Activated naive CD4-positive, alpha-beta T cell treated with anti-CD3 and anti-CD28 coated beads, Interleukin-2, amount 50 U/mL, for 72 hours (primary cell): ENCODE measurements around the gene WSB2. TPM values are rescaled to one million over a fixed set of nuclear protein-coding genes. Genes with fewer than 3 reads are reported as not detected.

ENCODE experiments used
- ATAC-seq, 2 donors: fragments of 150-1000 bp; cut with Tn5 transposase; 2 replicates each; pipeline ENCODE4 v1.10.0; 2021; ENCODE audit warnings: mild to moderate bottlenecking in 2 of 2, moderate library complexity in 2 of 2
- DNase-seq, 2 donors: peaks; one replicate each; pipeline ENCODE4 v3.0.0; 2021 to 2022; ENCODE audit warnings: low spot score in 2 of 2
- H3K27ac Mint-ChIP-seq, 2 donors: one replicate each; pipeline ENCODE4 v1.8.0; 2022; ENCODE audit warnings: mild to moderate bottlenecking in 2 of 2, mixed read lengths in 2 of 2
- H3K36me3 Mint-ChIP-seq, 2 donors: one replicate each; pipeline ENCODE4 v1.8.0; 2022; ENCODE audit warnings: mixed read lengths in 2 of 2
- H3K9me3 Mint-ChIP-seq, 2 donors: one replicate each; pipeline ENCODE4 v1.8.0; 2022; ENCODE audit warnings: mixed read lengths in 2 of 2
- total RNA-seq, 2 donors: library from RNA; stranded (reverse); gene quantifications; one replicate each; pipeline ENCODE4 v1.2.3, GENCODE V29; 2022

The WSB2 gene
- total RNA-seq, 2 donors from 2014 or later = 39.7 to 61.6 TPM

DNA sequence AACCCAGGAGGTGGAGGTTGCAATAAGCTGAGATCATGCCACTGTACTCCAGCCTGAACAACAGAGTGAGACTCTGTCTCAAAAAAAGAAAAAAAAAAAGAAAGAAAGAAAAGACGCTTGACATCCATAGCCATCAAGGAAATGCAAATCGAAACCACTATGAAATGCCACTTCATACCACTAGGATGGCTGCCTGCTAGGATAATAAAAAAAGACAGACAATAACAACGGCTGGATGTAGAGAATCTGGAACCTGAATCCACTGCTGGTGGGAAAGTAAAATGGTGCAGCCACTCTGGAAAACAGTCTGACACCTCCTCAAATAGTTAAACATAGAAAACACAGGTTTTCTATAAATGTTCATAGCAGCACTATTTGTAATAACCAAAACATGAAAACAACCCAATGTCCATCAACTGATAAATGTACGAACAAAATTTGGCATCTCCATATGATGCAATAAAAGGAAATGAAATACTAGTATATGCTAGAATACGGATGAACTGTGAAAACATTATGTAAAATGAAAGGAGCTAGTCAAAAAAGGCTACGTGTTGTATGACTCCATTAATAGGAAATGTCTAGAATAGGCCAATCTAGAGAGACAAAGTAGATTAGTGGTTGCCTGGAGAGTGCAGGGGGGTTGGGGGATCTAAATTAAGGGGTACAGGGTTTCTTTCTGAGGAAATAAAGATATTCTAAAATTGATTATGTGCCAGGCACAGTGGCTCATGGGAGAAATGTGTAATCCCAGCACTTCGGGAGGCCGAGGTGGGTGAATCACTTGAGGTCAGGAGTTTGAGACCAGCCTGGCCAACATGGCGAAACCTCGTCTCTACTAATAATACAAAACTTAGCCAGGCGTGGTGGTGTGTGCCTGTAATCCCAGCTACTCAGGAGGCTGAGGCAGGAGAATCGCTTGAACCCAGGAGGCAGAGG, 9.7 kb downstream of the WSB2 start:
- ATAC-seq (peak; percentile 14 to 47), DNase-seq (no peak)
- no peaks in the 10 kb centered on the region for H3K9me3 Mint-ChIP-seq
- peaks cover 14 to 37% of the 10 kb centered on the region in 2 donors for H3K36me3 Mint-ChIP-seq
- peak overlapping the region; percentile 81 to 88 for H3K27ac Mint-ChIP-seq

DNA sequence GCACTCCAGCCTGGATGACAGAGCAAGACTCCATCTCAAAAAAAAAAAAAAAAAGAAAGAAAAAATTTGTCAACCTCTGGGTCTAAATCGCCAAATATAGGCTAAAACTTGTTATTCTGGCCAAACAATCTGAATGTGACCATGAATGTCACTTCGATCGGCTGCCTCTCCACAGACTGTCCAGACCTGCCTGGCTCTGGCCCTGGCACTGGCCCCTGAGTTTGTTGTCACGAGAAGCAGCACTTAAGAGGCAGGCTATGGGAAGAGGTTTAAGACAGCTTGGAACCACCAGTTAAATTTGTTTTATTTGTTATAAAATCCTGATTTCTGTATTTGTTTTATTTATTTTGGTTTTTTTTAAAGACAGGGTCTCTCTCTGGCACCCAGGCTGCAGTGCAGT, 14.5 kb downstream of the WSB2 start:
- Mint-ChIP-seq H3K36me3 (peaks cover 23 to 61% of the 10 kb centered on the region in 2 donors), H3K9me3 (no peaks in the 10 kb centered on the region), H3K27ac (peak overlapping the region; percentile 88 to 99)
- DNase-seq (no peak), ATAC-seq (no peak)

DNA sequence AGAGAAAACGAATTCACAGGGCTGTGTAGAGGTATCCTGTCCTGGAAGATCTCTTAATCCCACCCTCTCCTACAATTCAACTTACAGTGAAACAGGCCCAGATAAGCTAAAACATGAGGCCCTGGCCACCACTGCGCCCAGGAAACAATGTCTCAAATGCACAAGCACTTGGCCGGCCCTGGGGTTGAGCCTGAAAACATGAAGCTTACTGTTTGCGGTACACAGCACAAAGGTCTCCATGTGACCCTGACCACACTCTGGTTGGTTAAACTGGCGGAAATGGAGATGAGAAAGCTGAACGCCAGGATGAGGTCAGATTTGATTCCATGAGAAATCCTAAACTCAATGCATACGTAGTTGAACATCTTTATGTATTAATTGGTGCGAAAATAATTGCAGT, 16.4 kb downstream of the WSB2 start:
- DNase-seq (no peak), ATAC-seq (peak in 1 of 2 donors; percentile 1)
- Mint-ChIP-seq H3K27ac (peak overlapping the region; percentile 88 to 99), H3K9me3 (no peaks in the 10 kb centered on the region), H3K36me3 (peaks cover 20 to 49% of the 10 kb centered on the region in 2 donors)

DNA sequence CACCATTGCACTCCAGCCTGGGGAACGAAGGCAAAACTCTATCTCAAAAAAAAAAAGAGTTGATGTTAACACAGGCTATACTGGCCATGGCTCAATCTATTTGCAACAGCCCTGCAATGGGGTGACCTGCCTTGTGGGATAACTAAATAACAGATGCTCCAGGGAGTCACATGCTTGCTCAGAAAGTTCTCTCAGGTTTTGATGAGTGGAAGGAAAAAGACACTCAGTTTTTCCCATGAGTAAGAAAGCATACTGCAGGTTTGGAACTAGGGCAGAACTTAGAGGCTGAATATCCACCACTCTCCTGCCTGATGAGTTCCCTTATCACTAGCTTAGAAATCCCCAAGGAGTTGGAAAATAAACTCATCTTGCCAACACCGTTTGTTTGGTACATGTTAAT, 16.9 kb downstream of the WSB2 start:
- peak overlapping the region; percentile 88 to 99 for H3K27ac Mint-ChIP-seq
- ATAC-seq (peak; percentile 71 to 72), DNase-seq (no peak)
- no peaks in the 10 kb centered on the region for H3K9me3 Mint-ChIP-seq
- peaks cover 20 to 49% of the 10 kb centered on the region in 2 donors for H3K36me3 Mint-ChIP-seq

DNA sequence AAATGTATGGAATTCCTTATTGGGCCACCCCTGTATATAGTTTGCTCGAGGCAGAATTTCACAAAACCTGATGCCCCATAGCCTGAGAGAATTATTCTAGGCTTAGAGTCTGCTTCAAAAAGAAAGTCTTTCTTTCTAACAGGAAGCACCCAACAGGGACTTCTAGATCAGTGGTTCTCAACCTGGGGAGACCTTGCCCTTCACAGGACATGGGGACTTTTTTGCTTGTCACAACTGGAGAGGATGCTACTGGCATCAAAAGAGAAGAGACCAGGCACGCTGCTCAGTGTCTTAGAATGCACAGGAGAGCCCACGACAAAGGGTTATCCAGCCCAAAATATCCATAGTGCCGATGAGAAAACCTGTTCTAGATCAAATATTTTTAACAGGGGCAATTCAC, 18.9 kb downstream of the WSB2 start:
- no peak for ATAC-seq
- H3K36me3 Mint-ChIP-seq = peaks cover 20 to 65% of the 10 kb centered on the region in 2 donors

DNA sequence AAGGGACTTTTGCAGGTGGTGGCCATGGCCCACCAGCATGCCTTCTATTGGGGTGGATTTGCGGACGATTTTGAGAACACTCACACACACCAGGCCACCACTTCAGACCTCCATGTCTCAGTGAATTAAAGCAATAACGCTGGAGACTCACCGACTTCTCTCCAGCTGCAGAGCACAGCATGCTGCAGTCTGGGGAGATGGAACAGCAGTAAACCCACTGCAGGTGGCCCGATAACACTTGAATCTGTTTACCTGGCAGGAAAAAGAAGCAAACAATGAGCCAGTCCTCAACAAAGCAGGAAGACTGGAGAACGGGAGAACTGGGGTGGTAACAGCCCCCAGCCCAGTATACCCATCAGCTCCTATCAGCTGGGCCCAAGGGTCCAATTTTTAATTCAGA, 22.8 kb downstream of the WSB2 start:
- H3K9me3 Mint-ChIP-seq = no peaks in the 10 kb centered on the region
- DNase-seq = no peak
- H3K36me3 Mint-ChIP-seq = peaks cover 55 to 80% of the 10 kb centered on the region in 2 donors
- H3K27ac Mint-ChIP-seq = no peak overlapping the region
- ATAC-seq = no peak

More for the DNA sequence above, 18.9 kb downstream of the WSB2 start:
- Mint-ChIP-seq H3K27ac (peak overlapping the region; percentile 88 to 94), H3K9me3 (no peaks in the 10 kb centered on the region)
- DNase-seq = no peak

DNA sequence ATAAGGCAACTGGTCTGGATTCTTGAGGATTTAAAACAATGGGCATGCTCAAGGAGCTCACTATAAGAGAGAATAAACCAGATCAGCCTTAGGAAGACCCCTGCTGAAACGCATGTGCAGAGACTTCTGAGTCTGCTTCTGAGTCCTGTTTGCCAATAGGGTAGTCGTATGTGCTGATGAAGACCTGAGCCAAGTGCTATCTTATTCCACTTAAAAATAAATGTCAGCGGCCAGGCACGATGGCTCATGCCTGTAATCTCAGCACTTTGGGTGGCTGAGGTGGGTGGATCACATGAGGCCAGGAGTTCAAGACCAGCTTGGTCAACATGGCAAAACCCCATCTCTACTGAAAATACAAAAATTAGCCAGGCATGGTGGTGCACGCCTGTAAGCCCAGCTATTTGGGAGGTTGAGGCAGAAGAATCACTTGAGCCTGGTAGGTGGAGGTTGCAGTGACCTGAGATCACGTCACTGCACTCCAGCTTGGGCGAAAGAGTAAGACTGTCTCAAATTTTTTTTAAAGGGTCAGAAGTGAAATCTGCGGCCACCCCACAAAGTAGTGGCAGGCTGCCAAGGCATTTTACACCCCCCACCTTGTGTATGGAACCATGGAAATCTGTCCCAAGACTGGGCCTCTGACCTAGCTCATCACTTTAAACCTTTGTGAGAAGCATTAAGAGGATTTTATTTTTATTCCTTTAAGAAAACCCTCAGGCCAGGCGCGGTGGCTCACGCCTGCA, 24.1 kb downstream of the WSB2 start:
- H3K9me3 Mint-ChIP-seq = no peaks in the 10 kb centered on the region
- peak overlapping the region; percentile 90 to 95 for H3K27ac Mint-ChIP-seq
- DNase-seq (no peak), ATAC-seq (no peak)
- H3K36me3 Mint-ChIP-seq = peaks cover 47 to 77% of the 10 kb centered on the region in 2 donors

DNA sequence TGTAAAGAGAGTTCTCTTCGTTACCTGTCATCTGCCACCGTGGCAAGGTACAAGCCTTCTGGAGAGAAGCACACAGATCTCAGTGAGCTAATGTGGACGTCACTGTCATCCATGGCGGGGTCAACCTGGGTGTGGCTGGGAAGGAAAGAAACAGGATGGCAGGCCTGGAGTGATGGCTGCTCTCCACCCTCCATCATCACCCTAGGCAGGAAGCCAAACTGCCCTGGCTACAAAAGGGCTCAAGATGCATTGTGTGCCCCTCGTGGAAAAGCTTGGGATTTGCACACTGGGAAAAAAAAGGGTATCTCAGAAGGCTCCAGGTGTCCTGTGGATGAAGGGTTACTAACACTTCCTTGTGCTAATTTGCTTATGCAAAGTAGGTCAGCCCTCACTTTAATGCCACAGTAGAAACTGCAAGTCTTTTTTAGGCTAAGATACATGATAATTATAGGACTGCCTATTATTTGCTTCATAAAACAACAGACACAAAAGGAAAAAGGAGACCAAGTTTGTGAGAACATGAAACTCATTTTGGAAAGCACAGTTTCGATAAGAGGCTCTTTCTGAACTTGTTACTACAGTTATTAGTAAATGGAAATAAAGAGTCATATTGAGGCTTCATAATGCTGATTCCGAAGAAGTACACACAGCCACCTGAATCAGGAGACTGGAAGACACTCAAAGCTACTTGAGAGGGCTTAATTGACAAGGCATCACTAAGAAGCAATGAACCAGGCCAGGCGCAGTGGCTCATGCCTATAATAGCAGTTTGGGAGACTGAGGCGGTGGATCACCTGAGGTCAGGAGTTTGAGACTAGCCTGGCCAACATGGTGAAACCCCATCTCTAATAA, 25.6 kb downstream of the WSB2 start:
- Mint-ChIP-seq H3K27ac (peak overlapping the region; percentile 90 to 95), H3K36me3 (peaks cover 41 to 73% of the 10 kb centered on the region in 2 donors), H3K9me3 (no peaks in the 10 kb centered on the region)
- peak; percentile 88 to 89 for ATAC-seq
- DNase-seq = no peak

DNA sequence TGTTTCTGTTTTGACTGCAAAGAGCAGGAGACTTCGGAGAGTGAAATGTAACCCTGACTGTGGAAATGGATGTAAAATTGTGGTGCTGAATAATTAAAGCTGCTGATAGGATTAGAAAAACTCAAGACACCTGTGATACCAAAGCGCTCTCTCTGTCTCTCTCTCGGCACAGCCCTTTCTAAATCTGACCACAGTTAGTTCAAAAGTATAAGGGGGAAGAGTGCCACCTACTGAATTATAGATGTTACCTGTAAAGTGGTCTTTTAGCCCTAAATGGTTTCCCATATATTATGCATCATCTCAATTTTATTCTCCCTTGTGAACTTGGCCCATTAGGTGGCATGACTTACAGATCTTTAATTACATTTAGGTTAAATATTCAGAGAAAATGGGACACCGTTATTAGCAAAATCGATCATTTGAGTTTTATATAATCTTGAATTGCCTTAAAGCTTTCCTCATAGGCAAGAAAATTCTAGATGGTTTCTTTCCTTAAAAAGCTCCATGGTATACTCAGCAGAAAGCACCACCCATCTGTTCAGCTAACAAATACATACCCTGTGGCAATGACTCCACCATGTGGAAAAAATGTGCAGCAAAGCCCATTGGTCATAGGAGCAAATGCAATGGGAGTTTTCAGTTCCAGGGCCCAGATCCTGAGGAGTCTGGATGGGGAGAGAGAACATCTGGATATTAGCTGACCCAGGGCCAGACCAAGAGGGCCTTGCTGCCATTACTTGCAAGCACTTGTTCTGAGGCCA, 26.4 kb downstream of the WSB2 start:
- Mint-ChIP-seq H3K27ac (peak overlapping the region; percentile 90 to 95), H3K9me3 (no peaks in the 10 kb centered on the region), H3K36me3 (peaks cover 41 to 78% of the 10 kb centered on the region in 2 donors)
- ATAC-seq = peak in 1 of 2 donors; percentile 16
- no peak for DNase-seq

DNA sequence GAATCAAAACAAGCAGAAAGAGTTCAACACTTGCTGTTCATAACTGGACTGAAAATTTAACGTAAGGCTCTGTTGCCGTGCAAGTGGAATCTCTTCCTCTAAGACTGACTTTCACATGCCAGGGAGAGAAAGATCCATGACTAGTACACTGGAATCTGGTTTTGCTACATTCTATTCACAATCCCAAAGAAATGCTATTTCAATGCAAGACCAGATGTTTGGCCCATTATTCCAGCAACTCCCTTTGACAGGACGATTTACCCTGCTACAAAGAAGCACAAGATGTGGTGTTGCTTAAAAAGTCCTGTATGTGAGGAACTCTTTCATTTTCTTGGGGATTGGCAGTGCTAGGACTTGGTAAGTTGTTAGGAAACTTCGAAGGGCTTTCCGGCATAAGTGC, 27.1 kb downstream of the WSB2 start:
- H3K27ac Mint-ChIP-seq = peak overlapping the region; percentile 90 to 95

DNA sequence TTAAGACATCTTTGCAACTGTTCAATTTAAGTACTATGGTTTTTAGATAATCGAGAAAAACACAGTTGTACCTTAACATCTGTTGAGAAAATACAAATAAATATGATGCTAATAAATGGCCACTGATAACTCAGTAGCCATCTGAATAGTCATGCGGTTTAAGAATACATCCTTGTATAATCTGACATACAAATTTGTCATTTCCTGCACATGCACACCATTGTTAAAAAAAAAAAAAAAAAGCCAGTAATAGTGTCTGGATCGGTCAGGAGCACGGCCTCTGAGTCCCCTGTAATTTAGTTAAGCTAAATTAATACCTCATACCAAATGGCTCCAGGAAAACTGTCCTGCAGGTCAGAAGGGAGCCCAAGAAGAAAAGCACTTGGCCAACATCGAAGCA, 27.7 kb downstream of the WSB2 start:
- Mint-ChIP-seq H3K9me3 (no peaks in the 10 kb centered on the region), H3K27ac (peak overlapping the region; percentile 82 to 90), H3K36me3 (peaks cover 46 to 73% of the 10 kb centered on the region in 2 donors)
- ATAC-seq = no peak
- DNase-seq = no peak

More for the DNA sequence above, 27.1 kb downstream of the WSB2 start:
- no peak for ATAC-seq
- DNase-seq = no peak
- H3K36me3 Mint-ChIP-seq = peaks cover 44 to 76% of the 10 kb centered on the region in 2 donors
- H3K9me3 Mint-ChIP-seq = no peaks in the 10 kb centered on the region

DNA sequence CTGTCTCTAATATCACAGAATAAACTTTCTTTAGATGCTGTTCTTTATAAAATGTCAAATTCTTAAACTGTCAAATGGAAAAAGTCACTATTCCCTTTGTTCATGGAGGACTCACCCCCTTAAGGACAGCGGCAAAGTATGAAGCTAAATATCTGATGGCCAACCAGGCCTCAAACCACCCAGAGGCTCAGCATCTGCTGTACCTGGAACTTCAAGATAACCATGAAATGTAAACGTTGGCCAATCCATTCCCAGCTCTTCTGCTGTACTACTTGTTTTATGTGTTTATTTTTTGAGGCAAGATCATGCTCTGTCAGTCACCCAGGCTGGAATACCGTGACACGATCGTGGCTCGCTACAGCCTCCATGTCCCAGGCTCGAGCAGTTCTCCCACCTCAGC, 28.8 kb downstream of the WSB2 start:
- no peak for ATAC-seq
- Mint-ChIP-seq H3K36me3 (peaks cover 47 to 72% of the 10 kb centered on the region in 2 donors), H3K27ac (peak overlapping the region; percentile 14 to 44), H3K9me3 (no peaks in the 10 kb centered on the region)
- no peak for DNase-seq

DNA sequence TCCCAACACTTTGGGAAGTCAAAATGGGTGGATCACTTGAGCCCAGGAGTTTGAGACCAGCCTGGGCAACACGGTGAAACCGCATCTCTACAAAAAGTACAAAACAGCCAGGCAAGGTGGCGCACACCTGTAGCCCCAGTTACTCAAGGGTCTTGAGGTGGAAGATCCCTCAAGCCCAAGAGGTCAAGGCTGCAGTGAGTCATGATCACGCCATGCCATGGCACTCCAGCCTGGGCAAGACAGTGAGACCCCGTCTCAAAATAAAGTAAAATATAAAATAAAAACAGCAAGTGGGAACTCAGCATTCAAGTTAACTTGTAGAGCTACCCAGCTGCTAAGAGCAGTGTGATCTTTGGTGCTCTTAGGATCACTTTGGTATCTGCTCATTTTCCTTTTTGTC, 31.8 kb downstream of the WSB2 start:
- Mint-ChIP-seq H3K27ac (peak overlapping the region in 1 of 2 donors; percentile 58), H3K36me3 (peaks cover 40 to 66% of the 10 kb centered on the region in 2 donors), H3K9me3 (no peaks in the 10 kb centered on the region)
- ATAC-seq = peak in 1 of 2 donors; percentile 16
- DNase-seq = no peak

DNA sequence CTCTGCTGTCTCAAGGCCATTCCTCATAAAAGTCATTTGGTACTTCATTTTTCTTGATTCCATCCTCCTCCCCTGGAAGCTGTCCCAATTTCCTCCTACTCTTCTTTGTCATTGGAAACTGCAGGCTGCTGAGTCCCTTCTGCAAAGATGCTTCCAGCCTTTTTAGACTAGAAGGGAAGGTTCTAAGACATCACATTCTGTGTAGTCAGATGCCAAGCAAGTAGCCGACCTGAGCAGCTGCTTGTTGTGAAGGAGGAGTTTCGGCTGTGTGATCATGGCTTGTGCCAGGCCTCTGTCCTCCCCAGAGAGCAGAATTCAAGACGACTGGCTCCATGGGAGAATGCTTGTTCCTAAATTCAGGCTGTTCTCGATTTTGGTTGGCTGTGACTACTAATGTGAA, 35.8 kb downstream of the WSB2 start:
- H3K9me3 Mint-ChIP-seq = no peaks in the 10 kb centered on the region
- ATAC-seq (no peak), DNase-seq (no peak)
- peak overlapping the region in 1 of 2 donors; percentile 48 for H3K27ac Mint-ChIP-seq
- H3K36me3 Mint-ChIP-seq = peaks cover 41 to 70% of the 10 kb centered on the region in 2 donors

DNA sequence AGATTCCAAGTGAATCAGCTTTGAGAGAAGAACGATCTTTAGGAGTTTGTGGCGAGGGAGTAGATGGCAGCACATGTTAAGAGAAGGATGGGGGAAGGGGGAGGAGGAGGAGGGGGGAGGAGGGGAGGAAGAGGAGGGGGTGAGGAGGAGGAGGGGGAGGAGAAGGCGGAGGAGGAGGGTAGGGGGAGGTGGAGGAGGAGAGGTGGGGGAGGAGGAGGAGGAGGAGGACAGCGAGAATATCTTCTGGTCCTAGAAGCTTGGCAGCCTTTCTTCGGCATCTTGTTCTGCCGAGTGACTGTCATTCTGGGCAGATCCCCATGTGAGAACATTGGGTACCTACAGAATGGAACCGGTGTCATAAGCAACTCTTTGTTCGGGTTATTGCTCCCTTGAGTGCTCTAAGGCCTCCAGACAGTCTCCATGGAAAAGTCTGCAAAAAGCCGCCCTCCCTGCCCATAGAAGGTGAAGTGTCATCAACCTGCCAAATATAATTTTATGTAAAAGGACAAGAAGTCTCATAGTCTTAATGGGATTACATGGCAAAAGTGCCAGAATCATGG, 37.6 kb downstream of the WSB2 start:
- DNase-seq (no peak), ATAC-seq (no peak)
- H3K27ac Mint-ChIP-seq = no peak overlapping the region
- no peaks in the 10 kb centered on the region for H3K9me3 Mint-ChIP-seq
- peaks cover 37 to 67% of the 10 kb centered on the region in 2 donors for H3K36me3 Mint-ChIP-seq
